GM19238 (cell line): ENCODE data around the gene AP1G2.
"Not testable (repeated sequence)": the region's sequence is repeated elsewhere in the genome, so short reads cannot be mapped to it uniquely, and the experiment has no call there.

ENCODE experiments used
- DNase-seq: peaks from one replicate; pipeline ENCODE4 v3.0.0; 2011; ENCODE audit warnings: low spot score; ENCODE audit not compliant: insufficient read length

AP1G2 gene

GRCh38 chr14:23539248-23540140 lies 28.1 kb downstream of the AP1G2 start:
- DNase-seq = peak; percentile 65

DNA sequence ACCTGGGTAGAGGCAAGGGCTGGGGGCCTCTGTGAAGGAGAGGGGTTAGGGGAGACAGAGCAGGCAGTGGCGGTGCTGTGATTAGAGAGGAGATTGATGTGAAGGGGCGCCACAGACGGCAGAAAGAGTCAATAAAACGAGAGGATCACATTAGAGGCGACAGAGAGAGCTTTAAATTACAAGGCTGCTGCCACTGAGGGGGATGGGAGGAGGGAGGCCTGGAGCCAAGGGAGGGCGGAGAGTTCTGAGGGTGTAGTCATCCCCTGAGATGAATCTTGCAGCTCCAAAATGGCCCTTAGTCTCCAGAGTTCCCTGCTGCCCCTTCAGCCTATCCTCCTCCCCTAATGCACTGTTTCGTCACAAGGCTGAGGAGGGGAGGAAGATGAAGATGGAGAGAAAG lies 28.8 kb downstream of the AP1G2 start:
- DNase-seq = no peak

DNA sequence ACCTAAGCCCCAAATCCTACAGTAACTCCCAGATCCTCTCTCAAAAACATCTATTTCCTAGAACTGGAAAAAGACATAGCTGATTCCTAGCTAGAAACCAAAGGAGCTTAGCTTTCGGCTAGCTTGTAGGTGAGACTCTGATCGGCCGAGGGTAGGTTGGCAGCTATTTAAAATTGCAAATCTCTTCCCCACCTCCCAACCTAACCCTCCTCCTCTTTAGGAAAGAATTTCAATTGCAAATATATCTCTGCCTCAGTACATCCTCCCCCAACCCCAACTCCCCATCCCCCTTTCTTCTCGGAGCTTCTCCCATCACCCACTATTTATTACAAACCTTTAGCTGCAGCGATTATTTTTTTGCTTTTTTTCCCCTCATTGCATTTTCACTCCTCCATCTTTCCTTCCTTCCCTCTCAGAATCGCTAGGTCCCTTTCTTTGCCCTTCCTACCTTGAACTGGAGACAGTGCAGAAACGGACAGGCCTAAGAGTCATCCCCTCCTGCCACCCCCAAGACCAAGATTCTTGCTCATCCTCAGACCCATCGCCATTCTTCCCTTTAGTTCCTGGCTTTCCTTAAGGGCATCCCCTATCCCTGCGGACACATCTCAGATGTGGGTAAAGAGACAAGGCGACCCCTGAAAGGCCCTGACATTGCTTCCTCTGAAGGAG lies 29.4 kb downstream of the AP1G2 start:
- DNase-seq = no peak

DNA sequence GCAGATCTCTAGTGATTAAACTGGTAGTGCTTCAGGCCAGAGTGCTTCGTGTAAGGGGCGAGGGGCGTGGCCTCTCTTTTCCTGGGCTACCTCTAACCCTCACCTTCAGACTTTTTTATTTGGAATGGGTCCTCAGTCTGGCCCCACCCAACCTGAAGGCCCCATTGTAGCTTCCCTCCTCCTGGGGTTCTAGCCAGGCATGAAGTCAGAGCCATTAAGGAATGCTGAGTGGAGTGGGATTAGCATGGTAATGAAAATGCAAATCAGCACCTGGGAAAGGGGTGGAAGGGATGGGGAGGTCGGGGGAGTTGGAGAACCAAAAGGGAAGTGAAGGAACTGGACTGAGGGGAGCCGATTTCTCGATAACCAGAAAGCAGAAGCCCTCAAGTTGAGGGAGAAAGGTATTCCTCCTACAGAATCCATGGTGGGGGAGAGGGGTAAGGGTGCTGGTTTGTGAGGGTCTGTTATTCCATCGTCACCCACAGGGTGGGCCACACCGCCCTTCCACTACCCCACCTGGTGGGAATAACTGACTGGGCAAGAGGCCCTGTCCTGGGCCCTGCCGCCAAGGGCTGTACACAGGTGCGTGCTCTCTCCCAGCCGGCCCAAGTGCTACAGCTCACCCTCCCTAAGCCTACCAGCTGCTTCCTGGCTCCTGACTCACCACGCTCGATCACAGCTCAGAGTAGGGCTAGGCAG lies 30.1 kb downstream of the AP1G2 start:
- no peak for DNase-seq

DNA sequence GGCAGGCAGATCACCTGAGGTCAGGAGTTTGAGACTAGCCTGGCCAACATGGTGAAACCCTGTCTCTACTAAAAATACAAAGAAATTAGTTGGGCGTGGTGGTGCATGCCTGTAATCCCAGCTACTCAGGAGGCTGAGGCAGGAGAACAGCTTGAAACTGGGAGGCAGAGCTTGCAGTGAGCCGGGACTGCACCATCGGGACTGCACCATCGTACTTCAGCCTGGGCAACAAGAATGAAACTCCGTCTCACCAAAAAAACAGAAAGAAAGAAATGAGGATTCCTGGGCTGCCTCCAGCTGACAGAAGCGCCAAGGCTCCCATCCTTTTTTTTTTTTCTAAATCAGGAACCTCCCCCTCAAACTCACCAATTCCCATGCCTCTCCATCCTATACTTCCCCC lies 30.7 kb downstream of the AP1G2 start:
- DNase-seq = not testable (repeated sequence)

DNA sequence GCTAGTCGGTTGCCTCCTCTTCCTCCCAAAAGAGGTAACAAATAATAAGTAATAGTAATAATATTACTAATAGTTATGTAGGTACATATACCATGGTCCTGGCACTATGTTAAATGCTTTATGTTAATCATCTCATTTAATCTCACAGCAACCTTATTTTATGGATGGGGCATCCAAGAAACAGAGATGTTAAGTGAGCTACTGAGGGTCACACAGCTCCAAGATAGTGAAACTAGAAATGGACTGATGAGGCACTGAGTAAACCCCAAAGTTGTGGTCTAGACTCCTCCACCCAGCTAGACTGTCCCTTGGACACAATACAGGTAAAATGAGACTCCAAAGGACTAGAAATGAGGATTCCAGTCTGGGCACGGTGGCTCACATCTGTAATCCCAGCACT lies 31.1 kb downstream of the AP1G2 start:
- DNase-seq = no peak

- DNase-seq = no peak
Observed at GRCh38 chr14:23535943-23536342, 31.6 kb downstream of the AP1G2 start.

GRCh38 chr14:23533652-23534435 lies 33.7 kb downstream of the AP1G2 start:
- DNase-seq = no peak

DNA sequence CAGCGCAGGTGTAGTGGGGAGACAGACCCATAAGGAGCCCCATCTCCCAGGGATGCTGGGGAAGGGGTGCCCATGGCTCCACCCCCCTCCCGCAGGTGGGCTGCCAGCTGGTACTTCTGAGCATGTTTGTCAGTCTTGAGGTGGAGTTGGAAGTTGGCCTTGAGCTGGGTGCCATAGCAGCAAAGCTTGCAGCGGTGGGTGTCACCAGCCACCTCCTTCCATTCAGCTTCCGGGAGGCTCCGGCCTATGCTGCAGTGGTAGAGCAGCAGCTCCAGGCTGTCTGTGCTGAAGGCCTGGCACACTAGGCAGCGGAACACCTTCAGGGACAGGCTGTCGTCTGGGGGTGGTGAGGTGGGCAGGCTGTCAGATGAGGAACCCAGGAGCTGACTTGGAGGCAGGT lies 34.9 kb downstream of the AP1G2 start:
- no peak for DNase-seq

GRCh38 chr14:23531391-23531790 lies 36.2 kb downstream of the AP1G2 start:
- DNase-seq = no peak

- no peak for DNase-seq
Observed at GRCh38 chr14:23530375-23531055, 37.1 kb downstream of the AP1G2 start.

GRCh38 chr14:23529016-23529415 lies 38.6 kb downstream of the AP1G2 start:
- DNase-seq = no peak

DNA sequence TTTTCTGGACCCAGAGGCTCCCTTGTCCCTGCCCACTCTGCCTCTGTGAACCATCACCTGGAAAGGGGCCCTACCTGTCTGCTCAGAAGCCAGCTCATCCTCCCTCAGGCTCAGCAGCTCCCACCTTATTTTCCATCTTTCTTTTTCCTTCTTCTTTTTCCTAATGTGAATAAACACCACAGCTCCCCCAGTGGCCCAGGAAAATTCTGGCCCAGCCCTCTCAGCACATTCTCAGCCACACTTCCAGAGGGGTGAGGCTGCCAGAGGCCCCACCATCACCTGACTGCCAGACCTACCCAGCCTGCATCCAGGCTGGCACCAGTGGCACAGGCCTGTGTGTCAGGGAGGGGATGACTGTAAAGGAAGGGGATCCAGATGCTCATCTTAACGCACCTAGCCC lies 39.0 kb downstream of the AP1G2 start:
- DNase-seq = no peak

DNA sequence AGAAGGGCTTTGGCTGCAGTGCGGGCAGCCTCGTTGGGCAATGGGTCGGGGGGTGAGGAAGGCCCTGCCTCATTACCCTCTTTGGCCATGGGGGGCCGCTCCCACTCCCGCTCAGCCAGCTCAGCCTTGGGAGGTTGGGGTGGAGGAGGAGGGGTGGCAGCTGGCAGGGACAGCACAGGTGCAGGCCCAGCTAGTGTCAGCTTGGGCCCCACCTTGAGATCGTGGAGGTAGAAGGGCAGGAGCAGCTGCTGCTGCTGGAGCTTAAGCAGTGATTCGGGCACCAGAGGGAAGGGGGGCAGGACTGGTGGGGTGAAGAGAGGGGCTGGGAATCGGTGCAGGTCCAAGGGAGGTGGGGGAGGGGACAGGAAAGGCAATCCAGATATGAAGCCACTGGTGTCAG lies 42.0 kb downstream of the AP1G2 start:
- DNase-seq = no peak

- no peak for DNase-seq
Observed at GRCh38 chr14:23524954-23525353, 42.6 kb downstream of the AP1G2 start.

GRCh38 chr14:23523229-23524016 lies 44.2 kb downstream of the AP1G2 start:
- no peak for DNase-seq

DNA sequence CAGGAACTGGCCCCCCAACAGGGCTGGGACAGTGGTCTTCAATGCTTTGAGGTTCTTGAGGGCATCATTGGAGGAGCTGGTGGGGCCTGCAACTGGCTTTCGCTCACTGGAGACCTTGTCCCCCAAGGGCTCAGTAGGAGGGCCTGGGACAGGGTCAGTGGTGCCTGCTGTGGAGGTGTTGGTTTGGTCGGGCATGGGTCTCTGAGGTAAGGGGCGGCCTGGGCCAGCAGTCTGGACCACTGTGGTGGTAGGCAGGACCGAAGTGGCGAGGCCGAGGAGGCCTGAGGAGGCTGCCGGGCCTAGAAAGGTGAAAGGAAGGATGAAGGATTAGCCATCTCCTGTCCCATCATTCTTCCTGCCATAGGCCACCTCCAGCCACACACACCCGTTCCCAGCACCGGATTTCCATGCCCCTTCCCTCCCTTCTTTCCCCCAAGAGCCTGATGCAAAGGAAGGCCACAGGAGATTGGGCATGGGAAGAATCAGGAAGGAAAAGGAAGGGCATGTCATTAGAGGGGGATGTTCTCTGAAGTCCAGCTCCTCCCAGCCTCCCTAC lies 44.9 kb downstream of the AP1G2 start:
- no peak for DNase-seq

GRCh38 chr14:23521785-23522640 lies 45.6 kb downstream of the AP1G2 start:
- DNase-seq = no peak
